HG03045 (cell line): ENCODE measurements around the gene DPT.

Experiments
- ATAC-seq: cut with Tn5 transposase; IDR thresholded peaks from one replicate; pipeline ENCODE4 v1.9.1; 2021; ENCODE audit warnings: mild to moderate bottlenecking, moderate library complexity; ENCODE audit not compliant: unreplicated experiment

The DPT gene

DNA sequence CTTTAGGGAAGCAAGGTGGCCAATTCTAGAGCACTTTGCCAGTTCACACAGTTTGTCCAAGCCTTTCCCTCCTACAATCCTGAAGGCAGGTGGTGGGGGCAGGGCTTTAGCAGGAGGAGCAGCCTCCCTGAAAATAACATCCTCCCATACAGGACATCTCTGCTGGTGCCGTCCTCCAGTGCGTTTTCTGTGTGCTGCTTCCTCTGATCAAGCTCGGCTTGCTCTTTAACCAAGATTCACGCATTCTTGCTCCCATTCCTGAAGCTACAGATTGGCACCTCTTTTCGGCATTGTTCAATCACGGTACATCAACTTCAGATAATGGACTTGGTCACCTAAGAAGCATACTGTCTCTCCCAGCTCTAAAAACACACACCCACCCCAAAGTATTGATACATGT is 7.5 kb upstream of the DPT start:
- no peak for ATAC-seq

DNA sequence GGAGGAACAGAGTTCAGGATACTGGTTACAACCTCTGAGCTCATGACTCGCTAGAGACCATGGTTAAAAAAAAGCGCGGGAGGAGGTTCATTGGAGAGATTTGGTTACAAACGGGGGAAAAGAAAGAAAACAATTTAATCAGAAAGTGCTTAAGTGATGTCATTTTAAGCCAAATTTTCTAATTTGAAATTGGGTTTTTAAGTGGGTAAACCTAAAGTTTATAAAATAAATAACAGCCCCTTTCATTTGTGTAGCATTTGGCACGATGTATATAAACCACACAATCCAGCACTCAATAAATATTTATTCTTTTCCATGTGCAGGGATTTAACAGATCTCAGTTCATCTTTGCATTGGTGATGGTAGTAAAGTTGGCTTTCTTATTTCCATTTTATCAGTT is 7.0 kb upstream of the DPT start:
- no peak for ATAC-seq

DNA sequence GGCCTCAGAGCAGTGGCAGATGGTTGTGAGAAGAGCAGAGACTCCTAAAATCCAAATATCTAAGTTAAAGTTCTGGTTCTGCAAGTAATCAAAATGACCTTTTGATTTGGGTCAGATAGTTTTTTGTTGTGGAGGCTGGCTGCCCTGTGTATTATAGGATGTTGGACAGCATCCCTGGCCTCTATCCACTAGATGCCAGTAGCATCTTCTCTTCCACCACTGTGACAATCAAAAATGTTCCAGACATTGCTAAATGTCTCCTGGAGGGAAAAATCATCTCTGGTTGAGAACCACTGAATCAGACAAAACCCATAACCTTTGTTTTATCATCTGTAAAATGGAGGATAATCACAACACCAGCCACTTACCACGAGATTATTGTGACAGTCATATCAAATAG is 5.9 kb upstream of the DPT start:
- ATAC-seq, result no peak

DNA sequence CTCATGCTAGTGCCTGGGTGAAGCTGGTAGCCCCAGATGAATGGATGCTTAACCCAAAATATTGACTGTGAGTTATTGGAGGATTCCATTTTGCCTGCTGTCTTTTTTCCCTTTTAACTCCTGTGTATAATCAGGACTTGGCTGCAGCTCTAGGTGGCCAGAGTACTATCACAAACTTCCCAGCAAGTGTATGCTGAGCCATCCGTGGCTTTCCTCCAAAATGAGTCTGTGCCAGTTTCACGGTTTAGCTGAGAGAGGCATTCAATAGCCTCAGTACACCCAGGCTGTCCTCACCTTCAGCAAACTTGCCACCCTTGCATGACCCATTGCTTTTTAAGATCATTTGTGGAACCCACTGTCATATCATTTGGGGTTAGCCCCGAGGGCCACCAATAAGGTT is 5.3 kb upstream of the DPT start:
- no peak for ATAC-seq

DNA sequence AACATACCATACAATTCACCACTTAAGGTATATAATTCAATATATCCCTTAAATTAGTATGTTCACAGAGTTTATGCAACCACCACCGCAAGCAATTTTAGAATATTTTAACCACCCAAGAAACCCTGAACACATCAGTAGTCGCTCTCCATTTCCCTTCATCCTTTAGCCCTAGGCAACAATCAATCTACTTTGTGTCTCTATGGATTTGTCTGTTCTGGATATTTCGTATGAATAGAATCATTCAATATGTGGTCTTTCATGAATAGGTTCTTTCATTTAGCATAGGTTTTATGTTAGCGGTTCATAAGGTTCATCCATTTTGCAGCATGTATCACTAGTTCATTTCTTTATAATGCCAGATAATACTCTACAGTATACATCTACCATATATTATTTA is 4.2 kb upstream of the DPT start:
- ATAC-seq, result no peak

DNA sequence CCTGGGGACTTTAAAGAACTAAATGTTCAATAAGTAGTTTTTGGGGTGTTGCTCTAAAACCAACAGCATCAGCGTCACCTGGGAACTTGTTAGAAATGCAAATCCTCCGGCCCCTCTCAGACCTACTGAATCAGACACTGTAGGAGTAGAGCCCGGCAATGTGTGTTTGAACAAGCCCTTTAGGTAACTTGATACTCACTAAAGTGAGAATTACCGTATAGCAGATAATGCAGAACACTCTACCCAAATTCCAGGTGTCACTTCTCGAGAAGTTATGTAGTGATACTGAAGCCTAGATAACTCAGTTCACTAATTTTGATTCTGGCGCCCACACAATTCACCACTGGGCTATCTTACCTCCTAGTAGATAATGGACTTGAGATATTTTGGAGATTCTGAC is 3.7 kb upstream of the DPT start:
- no peak for ATAC-seq

DNA sequence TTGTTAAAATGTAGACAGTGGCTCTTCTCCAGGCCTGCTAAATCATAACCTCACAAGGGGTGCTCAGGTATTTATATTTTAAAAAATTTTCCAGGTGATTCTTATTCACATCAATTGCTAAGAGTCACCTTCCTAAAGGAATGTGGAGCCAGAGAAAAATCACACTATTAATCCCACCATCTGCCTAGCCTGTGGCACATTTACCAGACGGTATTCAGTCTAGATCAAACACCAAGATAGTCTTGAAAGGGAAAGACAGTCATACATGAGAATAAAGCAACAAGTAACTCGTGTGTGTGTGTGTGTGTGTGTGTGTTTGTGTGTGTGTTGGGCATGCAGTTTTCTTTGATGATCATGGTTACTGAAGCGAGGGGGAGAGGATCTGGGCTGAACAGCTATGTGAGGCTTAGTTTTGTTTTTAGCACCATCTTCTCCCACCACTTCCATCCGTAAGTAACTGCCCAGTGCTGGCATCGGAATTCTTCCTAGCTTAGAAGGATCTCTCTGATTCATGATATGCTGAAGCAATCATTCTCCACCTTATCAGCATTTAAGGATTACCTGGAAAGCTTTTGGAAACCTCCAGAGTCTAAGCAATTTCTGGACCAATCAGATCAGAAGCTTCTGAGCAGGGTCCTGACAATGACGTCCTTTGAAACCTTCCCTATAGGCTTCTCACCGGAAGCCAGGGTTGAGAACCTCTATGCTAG is 2.4 kb upstream of the DPT start:
- ATAC-seq, result no peak

DNA sequence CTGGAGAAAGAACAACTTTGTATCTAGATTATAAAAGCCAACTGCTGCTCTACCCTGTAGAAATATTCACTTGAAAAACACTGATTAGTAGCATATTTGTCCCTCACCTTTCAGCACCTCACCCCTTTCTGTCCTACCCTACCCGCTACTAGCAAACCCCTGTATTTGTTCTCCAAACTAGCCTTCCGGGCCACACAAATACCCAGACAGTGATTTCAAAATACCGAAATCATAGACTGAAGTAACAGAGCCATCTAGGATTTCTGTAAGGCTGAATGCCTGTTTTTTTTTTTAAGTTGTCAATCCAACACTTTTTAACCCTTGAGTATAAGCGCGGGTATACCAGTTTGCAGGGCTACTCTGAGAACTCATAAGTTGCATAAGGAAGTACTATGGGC is 398 bp upstream of the DPT start:
- no peak for ATAC-seq

DNA sequence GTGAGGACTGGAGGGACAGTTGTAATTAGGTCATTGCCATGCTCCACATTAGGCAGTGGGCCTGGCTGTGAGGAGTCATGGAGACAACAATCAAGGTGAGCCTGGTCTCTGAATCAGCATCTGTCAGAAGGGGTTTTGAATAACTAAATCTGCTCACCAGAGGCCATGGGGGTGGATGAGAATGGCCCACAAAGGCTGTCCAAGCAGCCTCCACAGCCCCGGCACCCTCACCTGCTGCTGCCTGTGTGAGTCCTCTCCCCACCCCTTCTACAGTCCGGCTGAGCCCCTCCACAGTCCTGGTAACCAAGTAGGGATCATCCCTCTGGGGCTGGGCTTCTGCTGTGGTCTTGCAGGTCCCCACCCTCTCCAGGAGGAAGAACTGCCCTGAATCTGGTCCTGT is 2.3 kb downstream of the DPT start:
- no peak for ATAC-seq

DNA sequence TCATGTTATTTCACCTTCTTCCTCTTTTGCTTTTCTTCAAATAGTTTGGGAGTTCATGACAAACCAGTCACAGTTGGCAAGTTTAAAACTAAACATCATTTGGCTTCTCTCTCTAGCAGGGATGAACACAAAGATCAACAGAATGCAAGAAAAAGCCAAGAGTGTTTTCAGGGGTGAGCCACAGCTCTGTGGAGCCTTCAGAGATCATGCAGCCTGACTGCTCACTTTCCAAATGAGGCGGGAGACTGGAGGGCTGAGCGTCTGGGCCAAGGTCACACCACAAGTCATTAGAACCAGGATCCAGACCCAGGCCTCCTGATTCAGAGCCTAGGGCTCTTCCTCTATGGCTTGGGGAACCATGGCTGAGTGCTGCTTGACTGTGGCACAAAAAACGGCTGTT is 2.7 kb downstream of the DPT start:
- no peak for ATAC-seq

DNA sequence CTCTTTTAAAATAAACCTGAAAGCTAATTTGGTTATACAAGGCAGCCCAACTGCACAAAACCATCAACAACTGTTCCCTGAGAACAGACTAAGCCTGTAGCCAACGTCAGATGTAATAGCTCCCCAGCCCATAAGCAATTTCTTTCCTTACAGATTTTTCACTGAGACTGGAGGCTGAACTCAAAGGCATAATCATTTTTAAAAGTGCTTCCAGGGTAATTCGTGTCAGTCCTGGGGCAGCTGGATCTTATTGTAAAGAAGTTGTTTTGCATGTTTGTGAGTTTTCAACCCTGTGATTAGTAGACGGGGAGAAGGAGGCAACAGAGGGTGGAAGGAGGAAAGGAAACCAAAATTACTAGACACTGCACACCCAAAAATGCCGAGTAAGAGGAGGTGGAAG is 3.2 kb downstream of the DPT start:
- no peak for ATAC-seq

DNA sequence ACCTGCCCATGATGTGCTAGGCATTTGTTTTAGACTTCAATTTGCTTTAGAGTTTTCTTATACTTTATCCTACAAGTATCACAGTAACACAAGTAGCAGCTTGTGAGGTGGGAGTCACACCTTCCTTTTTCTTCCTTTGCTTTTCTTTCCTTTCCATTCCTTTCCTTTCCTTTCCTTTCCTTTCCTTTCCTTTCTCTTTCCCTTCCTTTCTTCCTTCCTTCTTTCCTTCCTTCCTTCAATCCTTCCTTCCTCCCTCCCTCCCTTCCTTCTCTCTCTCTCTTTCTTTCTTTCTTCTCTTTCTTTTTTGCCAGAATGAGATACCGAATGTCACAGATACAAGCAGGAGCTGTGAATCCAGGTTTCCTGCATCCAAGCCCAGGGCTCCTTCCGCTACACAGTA is 3.9 kb downstream of the DPT start:
- ATAC-seq, result no peak

DNA sequence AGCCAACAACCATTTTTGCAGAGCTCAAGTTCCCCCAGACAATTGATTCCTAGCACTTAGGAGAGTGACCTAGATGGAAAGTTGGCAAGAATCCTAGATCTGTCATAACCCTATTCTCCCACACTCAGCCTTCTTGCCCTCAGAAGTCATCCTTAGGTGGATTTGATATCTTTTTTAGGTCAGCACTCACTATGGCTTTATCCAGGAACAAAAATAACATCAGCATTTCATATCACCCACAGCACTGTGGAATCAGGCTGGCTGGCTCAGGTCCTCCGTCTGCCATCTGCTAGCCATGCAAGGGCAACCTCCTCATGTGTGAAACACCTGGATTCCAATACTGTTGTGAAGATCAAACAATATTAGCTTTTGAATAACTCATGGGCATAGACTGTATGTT is 6.0 kb downstream of the DPT start:
- ATAC-seq, result no peak

DNA sequence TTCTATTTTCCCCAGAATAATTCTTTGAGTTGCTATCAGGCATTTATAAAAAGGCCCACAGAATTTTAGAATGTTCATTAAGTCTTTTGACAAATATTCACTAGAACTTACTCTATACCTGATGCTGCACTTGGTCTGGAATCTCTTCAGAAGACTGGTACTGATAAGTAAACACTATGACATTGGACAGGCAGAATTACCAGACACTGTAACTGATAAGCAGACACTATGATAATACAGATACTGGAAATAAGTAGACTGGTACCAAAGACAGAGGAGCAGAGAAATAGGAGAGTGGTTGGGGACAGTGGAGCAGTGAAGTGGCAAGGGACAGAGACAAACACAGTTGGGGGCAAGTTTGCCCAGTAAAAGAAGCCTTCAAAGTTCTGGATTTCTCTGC is 8.2 kb downstream of the DPT start:
- ATAC-seq, result no peak

DNA sequence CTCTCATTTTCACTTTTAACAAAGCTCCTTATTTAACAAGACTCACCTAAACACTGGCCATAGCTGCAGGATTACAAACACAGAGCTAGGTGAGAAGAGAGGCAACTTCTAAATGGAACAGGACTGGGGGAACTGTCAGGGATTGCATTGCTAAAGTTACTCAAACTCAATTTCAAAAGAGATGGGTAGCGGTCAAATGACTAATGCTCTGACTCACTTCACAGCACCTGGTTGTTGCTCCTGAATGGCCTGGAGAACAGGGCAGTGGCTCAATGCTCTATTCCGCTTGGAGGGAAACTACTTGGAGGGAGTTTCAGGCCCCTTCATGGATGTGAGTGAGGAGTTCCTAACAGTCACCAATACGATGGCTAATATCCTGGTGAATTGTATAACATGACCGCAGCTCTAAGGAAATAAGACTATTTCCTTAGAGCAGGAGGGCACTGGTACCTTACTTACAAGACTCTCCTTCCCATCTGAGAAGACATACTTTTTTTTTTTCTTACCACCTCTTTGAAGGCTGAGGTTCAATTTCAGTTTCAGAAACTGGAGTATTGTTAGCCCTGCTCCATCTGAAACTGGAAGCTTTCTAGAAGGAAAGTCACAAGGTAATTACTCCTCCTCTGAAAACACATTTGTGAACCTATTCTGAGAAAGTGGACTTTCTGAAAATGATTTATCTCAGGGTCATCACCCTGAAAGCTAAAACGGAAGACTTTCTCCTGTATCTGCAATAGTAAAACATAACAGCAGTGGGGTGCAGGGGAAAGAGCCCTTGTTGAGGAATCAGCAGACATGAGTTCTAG is 9.5 kb downstream of the DPT start:
- no peak for ATAC-seq

DNA sequence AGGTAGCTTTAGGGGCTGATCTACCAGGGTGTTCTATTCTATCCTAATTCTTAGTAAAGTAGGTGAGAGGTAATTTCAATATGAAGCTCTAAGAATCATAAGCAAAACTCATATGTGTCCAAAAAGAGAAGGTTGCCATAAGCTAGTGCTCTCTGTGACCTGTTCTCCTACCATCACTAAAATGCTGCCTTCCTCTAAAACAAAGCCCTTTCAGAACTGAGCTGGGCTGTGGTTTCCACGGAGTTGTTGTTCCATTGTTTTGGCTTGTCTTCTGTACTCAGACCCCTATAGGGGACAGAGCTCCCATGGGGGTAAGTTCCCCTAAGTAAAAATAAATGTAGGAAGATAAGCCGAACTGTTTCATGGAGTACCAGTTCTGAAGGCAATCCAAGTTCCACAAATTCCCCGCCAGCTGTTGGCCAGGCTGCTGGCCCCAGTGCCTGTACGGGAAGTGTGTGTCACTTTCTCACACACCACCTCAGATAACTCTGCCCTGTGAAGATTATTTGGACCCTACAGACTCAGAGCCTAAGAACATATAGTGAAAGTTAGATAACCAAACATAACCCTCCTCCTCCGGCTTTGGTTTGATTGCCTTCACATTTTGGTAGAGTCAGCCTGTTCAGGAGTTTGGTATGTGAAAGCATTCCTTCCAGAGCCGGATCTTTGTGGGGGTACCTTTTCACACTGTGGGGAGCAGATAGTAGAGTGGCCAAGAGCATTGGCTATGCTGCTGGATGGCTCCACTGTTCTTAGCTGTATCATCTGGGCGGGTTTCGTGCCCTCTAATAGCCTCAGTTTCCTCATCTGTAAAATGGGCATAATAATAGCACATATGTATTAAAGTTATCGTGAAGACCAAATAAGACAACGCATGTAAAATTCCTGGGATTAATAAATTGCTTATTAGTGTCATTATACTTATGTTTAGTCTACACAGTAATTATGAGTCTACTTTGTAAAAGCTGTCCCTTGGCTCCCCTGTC is 10.8 kb downstream of the DPT start:
- no peak for ATAC-seq

DNA sequence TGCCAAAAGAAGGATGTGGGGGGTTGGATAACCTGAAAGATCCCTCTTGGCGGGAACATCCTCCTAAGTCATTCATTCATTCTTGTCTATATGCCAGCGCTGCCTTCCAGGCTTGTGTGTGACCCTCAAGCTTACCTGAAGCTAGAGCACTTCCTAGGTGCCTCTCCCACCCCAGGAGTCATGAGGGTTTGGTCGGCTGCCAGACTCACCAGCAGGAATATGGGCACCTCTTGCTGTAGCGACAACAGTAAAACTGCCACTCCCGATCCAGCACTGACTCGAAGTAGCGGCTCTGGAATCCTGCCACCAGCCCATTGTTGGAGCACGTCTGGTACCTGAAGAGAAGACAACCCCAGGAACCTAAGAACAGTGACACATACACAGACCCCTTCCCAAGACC is 15.0 kb downstream of the DPT start:
- ATAC-seq, result no peak

DNA sequence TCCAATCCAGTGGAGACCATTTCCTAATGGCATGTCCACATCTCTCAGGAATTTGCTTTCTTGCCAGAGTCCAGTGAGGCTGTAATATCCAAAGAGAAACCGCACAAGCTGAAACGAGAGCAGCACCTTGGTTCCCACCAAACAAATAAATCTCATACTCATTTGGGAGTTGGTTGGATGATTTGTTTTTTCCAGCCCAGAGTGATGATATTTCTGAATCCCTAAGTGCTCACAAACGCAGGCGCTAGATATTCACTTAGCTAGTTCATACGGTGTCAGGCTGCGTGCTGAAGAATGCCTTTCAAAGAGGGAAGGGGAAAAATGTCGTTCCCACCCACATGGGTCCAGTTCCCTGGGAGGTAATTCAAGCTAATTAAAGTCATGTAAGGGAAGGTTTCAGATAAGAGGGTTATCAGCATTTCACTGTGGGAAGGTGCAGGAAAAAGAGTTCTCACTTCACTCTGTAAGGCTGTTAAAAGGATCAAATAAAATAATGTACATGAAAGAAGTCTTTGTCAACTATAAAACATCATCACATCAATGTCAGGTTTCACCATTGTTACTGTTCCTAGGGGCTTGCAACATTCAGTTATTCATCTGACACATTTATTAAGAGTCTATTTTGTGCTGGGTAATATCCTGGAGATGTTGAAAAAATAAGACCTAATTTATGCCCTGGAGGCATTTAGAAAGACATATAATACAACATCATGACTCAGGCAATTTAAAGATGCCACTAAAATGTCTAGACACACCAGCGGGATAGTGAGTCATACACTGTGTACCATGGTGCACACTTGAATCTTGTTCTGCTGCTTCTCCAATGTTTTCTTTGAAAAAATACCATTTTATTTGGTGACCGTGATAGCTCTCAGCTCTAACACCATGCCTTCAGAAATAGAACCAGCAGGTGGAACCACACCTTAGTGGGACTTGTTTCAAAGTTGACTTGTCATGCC is 19.3 kb downstream of the DPT start:
- ATAC-seq, result no peak

DNA sequence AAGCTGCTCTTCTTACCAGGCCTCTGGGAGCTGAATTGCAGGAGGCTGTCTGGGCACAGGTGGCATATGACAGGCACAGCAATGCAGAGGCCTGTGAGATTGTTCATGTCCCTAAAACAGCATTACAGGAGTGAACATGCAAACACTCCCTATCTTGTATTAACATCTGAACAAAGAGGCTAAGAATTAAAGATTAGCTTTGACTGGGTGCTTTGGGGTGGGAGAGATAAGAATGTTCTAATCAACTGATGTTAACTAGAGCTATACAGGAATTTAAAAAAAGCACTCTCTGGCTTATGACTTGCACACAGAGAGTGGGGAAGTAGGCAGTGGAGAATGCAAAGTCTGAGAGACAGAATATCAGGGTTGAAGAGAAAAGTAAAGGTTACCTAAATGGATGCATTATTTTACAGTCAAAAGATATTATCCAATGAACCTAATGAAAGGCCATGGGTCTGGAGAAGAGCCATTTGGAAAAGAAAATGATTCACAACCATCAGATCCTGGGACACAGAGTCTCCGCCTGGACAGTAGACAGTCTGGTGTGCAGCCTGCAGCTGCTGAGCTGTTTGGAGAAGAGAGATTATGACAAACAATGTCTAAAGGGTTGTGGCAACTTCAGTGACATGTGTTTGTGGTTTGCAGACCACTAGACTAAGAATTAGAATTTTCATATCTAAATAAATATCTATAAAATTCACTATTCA is 20.2 kb downstream of the DPT start:
- no peak for ATAC-seq
